NCI-H460 (cell line): ENCODE results near the gene PRSS38. TPM values are rescaled to one million over a fixed set of nuclear protein-coding genes. Genes with fewer than 3 reads are reported as not detected.

Experiments used
- DNase-seq: peaks from one replicate; pipeline ENCODE4 v3.0.0-alpha.2; 2016; ENCODE audit warnings: low read depth; ENCODE audit errors: extremely low read depth
- total RNA-seq: library from RNA; depleted of rRNA; stranded (reverse); fragments of >200 nt; shearing (Covaris generic); gene quantifications from 2 replicates; pipeline ENCODE4 v1.2.3, GENCODE V29; 2014

The PRSS38 gene
- total RNA-seq, 1 experiment from 2014 or later, result not detected

- no peak for DNase-seq
Measured at GRCh38 chr1:227778401-227778947, 37.0 kb upstream of the PRSS38 start.

GRCh38 chr1:227779021-227779441, 36.4 kb upstream of the PRSS38 start:
- no peak for DNase-seq

- DNase-seq, result no peak
Measured at GRCh38 chr1:227779685-227780084, 35.8 kb upstream of the PRSS38 start.

DNA sequence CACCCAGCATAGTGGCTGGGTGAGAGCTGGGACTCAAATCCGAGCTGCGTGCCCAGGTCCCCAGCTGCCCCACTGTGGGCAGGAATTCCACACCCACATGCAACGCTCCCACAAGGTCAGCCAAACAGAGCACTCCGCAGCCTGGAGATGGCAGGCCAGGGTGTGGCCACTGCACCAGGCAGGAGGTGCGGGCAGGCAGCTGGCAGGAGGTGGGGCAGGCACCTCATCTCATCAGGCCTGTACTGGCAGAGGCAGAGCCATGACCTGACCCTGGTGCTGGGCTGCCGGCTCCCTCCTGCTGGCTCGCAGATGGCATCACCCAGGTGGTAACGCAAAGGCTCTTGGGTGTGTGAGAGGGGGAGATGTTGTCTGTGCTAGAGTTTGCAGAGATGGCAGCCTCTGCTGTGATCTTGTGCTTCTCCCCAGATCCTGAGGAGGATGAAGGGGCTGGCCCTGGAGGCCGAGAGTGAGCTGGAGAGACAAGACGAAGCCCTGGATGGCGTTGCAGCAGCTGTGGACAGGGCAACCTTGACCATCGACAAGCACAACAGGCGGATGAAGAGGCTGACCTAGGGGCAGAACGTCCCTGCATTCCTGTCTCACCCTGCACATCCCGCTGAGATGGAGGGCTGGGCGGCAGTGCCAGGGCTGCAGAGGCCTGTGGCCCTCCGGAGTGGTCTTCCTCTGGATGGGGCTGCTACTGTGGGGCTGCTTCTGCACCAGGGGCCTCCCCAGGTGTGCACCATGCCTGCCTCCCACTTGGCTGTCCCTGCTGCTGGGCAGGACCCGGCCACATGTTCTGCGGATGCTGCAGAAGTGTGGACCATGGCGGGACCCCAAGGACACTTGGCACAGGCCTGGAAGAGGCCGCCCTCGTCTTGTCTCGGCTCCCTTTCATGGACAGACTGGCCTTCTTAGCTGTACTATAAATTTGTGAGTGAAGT, 35.1 kb upstream of the PRSS38 start:
- no peak for DNase-seq

DNA sequence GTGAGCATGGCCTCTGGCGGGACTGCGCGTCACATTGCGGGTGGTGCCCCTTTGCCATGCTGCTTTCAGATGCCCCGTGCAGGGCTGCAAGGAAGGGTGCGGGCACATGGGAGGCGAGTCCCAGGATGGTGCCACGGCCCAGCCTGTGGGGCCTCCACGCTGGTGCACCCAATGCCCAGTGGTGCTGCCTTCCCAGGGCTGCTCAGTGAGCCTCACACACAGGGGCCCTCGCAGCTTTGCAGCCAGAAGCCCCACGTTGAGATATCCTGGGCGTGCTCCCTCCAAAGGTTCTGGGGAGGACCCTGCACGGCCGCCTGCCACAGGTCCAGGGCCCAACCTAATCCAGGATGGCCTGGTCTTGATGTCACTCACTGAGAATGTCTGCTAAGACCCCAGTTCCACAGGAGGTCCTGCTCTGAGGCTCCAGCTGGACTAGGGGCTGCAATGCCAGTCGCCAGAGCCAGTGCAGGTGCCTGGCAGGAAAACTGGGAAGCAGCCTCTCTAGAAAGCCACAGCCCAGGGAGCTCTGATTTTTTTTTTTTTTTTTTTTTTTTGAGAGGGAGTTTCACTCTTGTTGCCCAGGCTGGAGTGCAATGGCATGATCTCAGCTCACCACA, 34.1 kb upstream of the PRSS38 start:
- no peak for DNase-seq

DNA sequence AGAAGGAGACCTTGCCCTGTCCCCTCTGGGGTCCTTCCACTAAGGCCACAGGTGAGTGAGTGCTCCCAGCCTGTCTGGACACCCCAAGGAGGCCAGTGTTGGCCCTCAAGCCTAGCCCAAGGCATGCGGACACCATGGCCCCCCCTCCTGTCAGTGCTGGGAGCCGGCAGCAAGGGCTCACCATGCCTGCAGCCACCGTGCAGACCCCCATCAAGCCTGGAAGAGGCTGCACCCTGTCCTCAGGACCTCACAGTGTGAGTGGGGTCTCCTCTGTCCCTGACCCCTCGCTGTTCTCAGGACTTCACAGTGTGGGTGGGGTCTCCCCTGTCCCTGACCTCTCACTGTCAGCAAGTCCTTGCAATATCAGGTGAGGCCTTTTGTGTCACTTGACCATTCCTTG, 33.2 kb upstream of the PRSS38 start:
- DNase-seq, result no peak

DNA sequence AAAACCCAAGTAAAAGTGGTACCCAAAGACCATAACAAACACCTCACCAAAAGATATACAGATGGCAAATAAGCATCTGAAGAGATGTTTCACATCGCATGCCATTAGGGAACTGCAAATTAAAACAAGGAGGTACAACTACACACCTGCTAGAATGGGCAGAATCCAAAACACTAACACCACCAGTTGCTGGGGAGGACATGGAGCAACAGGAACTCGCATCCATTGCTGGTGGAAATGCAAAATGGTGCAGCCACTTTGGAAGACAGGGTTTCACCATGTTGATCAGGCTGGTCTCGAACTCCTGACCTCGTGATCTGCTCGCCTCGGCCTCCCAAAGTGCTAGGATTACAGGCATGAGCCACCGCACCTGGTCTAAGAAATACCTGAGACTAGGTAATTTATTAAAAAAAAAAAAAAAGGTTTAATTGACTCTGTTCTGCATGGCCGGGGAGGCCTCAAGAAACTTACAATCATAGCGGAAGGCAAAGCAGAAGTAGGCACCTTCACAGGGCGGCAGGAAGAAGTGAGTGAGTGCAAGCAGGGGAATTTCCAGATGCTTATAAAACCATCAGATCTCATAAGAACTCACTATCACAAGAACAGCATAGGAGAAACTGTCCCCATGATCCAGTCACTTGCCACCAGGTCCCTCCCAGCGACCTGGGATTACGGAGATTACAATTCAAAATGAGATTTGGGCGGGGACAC, 30.2 kb upstream of the PRSS38 start:
- no peak for DNase-seq

GRCh38 chr1:227785805-227786671, 29.4 kb upstream of the PRSS38 start:
- DNase-seq, result no peak

DNA sequence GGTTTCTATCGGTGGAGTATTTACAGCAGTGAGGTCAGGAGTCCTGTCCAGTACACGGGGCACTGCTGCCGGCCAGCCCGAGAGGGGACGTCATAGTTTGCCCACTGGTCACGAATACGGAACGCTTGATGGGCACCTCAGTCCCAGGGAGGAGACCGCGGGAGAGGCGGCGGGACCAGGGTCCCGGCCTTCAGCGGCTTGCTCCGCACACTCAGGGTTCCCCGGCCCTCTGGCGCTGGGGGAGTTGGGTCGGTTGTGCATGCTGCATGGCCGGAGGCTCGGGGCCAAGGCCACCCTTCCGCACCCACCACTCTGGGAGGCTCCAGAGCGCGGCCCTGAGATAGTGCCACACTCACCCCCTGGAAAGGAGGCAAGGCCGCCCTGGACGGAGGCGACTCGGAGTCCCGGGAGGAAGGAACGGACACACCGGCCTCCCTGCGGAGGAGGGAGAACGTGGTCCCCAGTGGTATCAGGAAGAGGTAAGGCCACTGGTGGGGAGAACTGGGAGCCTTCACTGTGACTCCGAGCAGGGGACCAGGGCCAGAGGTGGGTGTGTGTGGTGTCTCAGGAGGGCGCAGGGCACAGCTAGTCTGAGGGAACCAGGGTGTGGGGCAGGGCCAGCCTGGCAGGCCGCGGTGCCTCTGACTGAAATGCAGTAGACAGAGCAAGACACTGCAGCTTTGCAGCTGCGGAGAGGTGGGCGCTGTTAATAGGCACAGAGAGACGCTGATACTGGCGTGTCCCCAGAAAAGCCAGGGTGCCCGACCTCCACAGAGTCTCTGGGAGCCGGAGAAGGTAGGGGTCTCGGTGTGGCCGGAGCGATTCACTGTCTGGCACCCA, 28.6 kb upstream of the PRSS38 start:
- DNase-seq, result no peak

DNA sequence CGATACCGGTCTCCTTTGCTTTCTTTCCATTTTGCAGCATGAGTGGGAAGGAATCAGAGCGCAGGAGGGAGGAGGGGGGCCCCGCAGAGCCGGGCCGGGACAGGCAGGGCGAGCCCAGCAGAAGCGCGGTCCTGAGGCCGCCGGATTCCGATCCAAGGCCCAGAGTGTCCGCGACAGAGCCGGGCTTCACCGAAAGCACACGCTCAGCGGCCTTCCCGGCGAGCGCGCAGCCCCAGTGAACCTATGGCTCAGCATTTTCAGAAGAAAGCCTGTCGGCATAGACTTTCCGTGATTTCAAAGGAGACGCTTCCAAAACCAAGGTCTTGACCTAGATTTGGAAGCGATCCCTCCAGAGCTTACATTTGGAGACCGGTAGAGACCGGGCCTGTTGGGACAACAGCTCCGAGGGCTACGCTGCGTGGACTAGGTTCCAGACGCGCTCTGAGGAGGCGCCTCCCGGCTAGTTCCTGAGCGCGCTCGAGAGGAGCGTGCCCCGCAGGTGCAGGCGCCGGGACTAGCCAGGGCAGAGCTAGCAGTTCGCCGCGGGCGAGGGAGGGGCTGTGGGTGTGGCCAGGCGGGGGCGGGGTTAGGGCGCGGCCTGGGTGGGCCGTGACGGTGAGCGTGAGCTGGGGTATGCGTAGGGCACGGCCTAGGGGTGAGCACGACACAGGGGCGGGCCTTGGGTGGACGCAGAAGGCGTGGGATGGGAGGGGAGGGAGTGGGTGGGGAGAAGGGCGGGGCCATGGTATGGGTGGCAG, 27.8 kb upstream of the PRSS38 start:
- peak; percentile 89 for DNase-seq

GRCh38 chr1:227788271-227789083, 27.0 kb upstream of the PRSS38 start:
- DNase-seq, result peak; percentile 22

- DNase-seq, result no peak
Measured at GRCh38 chr1:227789084-227790033, 26.1 kb upstream of the PRSS38 start.

DNA sequence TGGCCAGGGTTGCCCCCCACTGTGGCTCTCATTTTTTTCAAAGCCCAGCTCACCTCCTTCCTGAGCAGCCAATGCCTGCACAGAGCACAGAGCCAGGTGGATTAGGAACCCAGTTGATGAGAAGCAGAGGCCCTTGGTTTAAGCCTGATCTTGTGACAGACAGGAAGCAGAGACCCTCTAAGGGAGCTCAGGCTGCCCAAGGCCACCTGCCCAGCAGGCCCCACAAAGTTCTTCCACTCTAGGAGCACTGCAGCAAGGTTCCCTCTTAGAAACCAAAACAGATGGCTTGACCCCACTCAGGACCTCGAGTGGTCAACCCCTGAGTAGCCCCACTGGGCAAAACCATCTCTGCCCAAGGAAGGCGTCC, 25.5 kb upstream of the PRSS38 start:
- no peak for DNase-seq

DNA sequence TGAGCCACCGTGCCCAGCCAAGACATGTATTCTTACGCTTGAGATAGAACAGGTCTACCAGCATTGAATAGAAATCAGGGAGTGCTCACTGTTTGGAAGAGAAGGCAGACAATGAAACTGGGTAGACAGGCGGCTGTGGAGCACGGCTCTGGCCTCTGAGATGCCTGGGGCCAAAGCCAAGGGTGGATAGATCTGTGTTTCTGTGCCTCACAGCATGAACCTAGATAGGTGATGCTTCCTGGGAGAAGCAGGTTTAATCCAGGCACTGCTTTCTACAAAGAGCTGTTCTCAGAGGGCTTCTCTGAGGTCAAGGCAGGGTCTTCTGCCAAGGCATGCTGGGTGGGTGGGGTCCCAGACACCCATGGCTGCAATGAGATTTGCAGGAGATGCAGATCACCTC, 24.6 kb upstream of the PRSS38 start:
- no peak for DNase-seq

DNA sequence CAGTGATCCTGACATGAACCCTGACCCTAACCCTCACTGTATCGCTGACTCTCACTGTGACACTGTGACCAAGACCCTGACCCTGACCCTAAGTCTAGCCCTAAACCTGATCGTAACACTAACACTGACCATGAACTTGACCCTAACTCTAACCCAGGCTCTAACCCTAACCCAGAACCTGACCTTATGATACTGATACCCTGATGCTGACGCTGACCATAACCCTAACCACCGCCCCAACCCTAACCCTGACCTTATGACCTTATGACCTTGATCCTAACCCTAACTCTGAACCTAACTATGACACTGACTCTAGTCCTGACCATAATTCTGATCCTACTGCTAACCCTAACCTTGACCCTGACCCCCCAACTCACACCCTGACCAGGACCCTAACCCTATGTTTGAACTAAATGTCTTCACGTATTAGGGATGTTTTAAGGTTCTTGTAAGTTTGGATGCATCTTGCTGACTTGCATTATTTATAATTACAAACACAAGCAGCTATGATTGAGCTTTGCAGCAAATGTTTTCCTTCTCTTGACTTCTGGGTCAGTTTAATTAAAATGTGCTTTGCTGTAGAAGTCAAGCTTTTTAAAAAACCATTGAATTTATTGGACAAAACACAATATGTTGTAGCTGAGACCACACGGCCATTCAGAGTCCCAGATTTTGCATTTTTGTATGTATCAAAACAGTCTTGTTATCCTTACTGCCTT, 23.9 kb upstream of the PRSS38 start:
- no peak for DNase-seq
